HG03571 (cell line): ENCODE results near the gene XPNPEP2.

Experiments used
- ATAC-seq: cut with Tn5 transposase; IDR thresholded peaks from one replicate; pipeline ENCODE4 v1.9.1; 2021; ENCODE audit not compliant: unreplicated experiment

XPNPEP2 gene, protein sequence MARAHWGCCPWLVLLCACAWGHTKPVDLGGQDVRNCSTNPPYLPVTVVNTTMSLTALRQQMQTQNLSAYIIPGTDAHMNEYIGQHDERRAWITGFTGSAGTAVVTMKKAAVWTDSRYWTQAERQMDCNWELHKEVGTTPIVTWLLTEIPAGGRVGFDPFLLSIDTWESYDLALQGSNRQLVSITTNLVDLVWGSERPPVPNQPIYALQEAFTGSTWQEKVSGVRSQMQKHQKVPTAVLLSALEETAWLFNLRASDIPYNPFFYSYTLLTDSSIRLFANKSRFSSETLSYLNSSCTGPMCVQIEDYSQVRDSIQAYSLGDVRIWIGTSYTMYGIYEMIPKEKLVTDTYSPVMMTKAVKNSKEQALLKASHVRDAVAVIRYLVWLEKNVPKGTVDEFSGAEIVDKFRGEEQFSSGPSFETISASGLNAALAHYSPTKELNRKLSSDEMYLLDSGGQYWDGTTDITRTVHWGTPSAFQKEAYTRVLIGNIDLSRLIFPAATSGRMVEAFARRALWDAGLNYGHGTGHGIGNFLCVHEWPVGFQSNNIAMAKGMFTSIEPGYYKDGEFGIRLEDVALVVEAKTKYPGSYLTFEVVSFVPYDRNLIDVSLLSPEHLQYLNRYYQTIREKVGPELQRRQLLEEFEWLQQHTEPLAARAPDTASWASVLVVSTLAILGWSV

GRCh38 chrX:129738466-129739308 is at the start of gene XPNPEP2:
TSS of gene XPNPEP2 (plus strand) at chrX:129738979. CDS start at chrX:129739214, 235 bp downstream.
- ATAC-seq = no peak

GRCh38 chrX:129689796-129690195 is 49.0 kb upstream of the XPNPEP2 start:
- ATAC-seq = no peak

- no peak for ATAC-seq
Measured at GRCh38 chrX:129690435-129690834, 48.3 kb upstream of the XPNPEP2 start.

DNA sequence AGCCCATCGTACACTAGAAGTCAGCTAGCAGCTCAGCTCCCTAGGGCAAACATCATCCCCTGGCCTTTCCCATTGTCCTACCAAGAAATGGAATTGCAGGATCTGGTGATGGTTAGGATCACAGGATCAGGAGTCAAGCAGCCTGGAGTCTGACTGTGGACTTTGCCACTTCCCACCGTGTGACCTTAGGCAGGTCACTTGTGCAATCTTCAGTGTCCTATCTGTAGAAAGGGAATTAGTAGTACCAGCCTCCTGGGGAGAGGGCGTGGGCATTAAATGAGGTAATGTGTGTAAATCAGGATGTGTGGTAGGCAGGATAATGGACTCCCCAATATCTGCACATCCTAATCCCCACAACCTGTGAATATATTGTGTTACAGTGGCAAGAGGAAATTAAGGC is 45.4 kb upstream of the XPNPEP2 start:
- no peak for ATAC-seq

- no peak for ATAC-seq
Measured at GRCh38 chrX:129694805-129695204, 44.0 kb upstream of the XPNPEP2 start.

- ATAC-seq = no peak
Measured at GRCh38 chrX:129695535-129695934, 43.2 kb upstream of the XPNPEP2 start.

DNA sequence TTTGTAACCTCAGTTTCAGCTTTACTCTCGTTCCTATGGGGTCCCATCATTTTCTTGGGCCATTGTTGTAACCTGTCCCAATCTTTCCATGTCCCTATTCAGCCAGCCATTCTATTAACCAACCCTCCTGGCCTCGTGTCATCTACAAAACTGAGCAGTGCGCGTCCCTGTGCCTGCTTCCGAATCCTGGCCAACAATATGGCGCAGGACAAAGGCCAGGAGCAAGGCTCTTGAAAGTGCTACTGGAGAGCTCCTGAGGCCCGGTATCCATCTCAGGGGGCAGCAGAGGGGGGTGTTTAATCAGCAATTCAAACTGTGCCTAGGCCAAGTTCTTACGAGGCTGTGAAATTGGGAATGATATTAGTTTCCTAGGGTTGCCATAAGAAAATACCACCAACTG is 42.8 kb upstream of the XPNPEP2 start:
- no peak for ATAC-seq

- ATAC-seq = no peak
Measured at GRCh38 chrX:129696463-129697155, 42.2 kb upstream of the XPNPEP2 start.

GRCh38 chrX:129697204-129697829 is 41.5 kb upstream of the XPNPEP2 start:
- ATAC-seq = no peak

DNA sequence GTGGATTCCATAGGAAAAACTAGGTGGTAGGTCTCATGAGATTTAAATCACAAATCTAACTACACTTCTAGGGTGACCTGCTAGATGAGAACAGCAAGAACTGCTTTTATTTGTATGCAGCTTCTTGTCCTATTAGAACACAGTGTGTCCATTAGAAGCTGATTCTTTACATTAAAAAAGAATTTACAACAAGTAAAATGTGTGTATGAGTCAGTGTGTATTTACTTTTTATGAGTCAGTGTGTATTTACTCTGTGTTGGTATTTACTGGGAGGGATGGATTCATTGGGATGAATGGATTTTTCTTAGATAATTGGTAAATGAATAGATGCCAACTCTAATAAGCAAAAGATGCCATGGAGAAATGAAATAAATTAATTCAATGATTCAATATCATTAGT is 40.6 kb upstream of the XPNPEP2 start:
- ATAC-seq = no peak

- ATAC-seq = no peak
Measured at GRCh38 chrX:129700536-129700935, 38.2 kb upstream of the XPNPEP2 start.

- ATAC-seq = no peak
Measured at GRCh38 chrX:129701624-129702069, 37.1 kb upstream of the XPNPEP2 start.

DNA sequence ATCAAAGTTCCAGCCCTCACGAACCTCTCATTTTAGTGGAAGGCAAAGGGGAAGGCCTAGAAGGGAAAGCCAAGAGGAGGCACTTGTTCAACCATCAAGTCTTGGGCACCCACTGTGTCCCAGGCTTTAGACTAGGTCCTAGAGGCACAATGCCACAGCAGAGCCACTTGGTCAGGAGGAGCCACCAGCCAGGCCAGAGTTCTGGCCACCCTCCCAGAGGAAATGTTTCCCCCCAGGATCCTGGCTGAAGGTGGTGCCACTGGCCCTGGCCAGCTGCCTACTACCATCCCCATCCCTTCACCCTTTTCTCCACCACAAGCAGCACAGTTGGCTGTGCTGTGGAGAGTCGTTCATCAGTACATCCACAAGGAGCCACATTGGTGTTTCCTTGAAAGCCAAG is 34.3 kb upstream of the XPNPEP2 start:
- no peak for ATAC-seq

DNA sequence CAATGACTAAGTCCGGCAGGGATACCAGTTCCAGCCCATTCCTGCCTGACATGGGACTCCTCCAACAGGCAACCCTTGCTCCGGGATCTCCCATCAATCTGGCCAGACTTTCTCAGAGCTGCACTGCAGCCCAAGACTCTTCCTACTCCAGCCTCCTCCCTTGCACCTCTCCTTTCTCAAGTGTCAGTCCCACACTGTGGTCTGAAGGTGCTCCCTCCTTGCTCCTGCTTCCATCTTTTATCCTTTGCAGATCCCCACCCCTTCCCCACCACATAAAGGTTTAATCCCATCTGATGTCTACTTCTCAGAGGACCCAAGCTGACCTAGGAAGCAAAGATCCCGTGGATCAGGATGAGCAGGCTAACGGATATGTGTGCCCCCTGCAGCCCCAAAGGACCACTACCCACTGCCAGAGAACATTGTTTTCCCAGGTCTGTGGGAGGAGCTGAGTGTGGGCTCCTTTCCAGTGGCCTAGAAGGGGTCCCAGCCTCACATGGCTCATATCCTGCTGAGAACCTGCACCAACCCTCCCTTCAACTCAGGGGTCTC is 33.3 kb upstream of the XPNPEP2 start:
- no peak for ATAC-seq

DNA sequence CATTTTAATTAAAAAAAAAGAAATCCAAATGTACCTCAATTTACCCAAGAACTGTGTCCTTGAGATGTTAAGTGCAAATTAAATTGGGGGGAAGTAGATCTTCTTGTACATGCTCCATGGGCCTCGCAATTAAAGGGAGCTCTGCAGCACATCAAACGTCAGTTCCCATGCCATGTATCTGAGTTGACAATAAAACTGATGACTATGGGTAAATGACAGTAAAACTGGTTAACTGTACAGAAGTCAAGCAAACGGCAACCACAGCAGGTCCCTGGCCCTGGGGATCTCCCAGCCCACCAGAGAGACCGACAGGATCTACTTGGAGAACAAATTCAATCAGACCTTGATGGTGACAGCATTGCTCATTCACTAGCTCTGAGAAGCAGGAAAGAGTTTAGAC is 32.8 kb upstream of the XPNPEP2 start:
- no peak for ATAC-seq

DNA sequence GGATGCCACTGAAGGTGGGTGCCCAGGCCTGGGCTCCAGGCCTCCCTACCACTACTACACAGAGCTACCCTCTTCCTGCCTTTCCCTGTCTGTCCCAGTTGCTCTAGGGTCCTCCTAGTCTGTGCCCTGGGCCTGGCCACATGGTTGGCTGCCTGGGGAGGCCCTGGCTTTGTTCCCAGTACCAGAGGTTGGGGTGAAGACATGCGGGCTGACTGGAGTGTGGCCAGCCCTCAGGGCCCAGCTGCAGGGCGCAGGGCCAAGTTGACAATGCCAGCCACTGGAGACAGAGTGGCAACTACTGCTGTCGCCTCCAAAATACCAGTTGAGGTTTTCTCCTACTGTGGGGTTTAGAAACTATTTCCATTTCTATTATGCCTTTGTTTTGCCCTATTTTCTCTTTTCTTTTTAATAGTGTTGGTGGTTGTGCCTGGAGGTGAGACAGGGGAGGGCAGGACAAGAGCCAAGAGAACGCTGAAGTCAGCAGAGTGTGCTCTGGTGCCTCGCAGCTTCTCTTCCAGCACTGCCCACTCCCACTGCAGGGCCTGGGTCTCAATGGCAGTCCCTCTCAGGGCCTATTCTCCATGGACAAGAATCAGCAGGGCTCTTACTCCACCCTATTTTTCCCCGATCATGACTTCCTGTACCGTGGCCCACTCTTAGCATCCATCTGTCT is 32.2 kb upstream of the XPNPEP2 start:
- no peak for ATAC-seq

DNA sequence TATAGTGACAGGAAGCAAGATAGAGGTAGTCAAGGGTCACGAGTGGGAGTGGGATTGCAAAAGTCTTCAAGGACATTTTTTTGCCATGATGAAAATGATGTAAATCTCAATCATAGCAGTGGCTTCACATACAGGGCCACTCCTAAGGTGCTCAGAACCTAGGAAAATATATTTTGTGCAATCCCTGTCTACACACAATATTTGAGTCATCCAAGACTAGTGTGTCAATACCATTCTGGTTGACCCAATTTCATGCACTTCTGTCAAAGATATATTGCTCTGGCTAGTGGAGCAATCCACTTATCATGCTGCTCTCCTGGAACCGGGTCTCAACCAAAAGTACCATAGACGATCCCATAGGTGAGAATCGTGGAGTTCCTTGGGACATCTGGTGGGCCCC is 24.2 kb upstream of the XPNPEP2 start:
- no peak for ATAC-seq

GRCh38 chrX:129716507-129716906 is 22.3 kb upstream of the XPNPEP2 start:
- no peak for ATAC-seq

- ATAC-seq = no peak
Measured at GRCh38 chrX:129717892-129718291, 20.9 kb upstream of the XPNPEP2 start.

GRCh38 chrX:129718676-129719075 is 20.1 kb upstream of the XPNPEP2 start:
- no peak for ATAC-seq
